NB4 (cell line): ENCODE data around the gene GRHL3.
A peak's percentile ranks its signal among the peaks of the same experiment; 100 is the strongest.

Source experiments
- DNase-seq: peaks from one replicate; pipeline ENCODE4 v3.0.0; 2010; ENCODE audit warnings: low read depth
- H3K4me3 ChIP-seq: one replicate; pipeline ENCODE4 v1.5.1; 2011; ENCODE audit warnings: mild to moderate bottlenecking, low read depth, low read length, moderate library complexity
- CTCF ChIP-seq: IDR thresholded peaks from one replicate; pipeline ENCODE4 v1.5.1; 2012; ENCODE audit warnings: low read depth, low read length
- MAX ChIP-seq: IDR thresholded peaks from 2 replicates; pipeline ENCODE4 v1.6.1; 2011; ENCODE audit warnings: low read depth, low read length
- MYC ChIP-seq: IDR thresholded peaks from 2 replicates; pipeline ENCODE4 v1.6.1; 2011; ENCODE audit warnings: low read depth, low read length
- POLR2A ChIP-seq: IDR thresholded peaks from 2 replicates; pipeline ENCODE4 v1.6.1; 2011; ENCODE audit warnings: mild to moderate bottlenecking; ENCODE audit not compliant: insufficient read length; ENCODE audit errors: extremely low read depth

Gene GRHL3

GRCh38 chr1:24315391-24315790 is 3.8 kb upstream of the GRHL3 start:
- no peak overlapping the region for H3K4me3 ChIP-seq
- TF ChIP-seq POLR2A (no peak), CTCF (no peak), MAX (no peak), MYC (no peak)
- DNase-seq, result no peak

- no peak overlapping the region for H3K4me3 ChIP-seq
- TF ChIP-seq CTCF (peak; percentile 23), MAX (no peak)
- DNase-seq, result no peak
Observed at GRCh38 chr1:24316645-24317044, 2.5 kb upstream of the GRHL3 start.

GRCh38 chr1:24317081-24317480 is 2.1 kb upstream of the GRHL3 start:
- TF ChIP-seq POLR2A (no peak), MYC (no peak), CTCF (no peak), MAX (no peak)
- DNase-seq, result no peak
- no peak overlapping the region for H3K4me3 ChIP-seq

- H3K4me3 ChIP-seq, result no peak overlapping the region
- no peak for DNase-seq
Observed at GRCh38 chr1:24317956-24318614, 1.1 kb upstream of the GRHL3 start.

GRCh38 chr1:24318615-24319311 is 394 bp upstream of the GRHL3 start:
- DNase-seq, result no peak
- H3K4me3 ChIP-seq, result no peak overlapping the region
- TF ChIP-seq MAX, result no peak
- no peak for TF ChIP-seq CTCF
- no peak for TF ChIP-seq MYC
- no peak for TF ChIP-seq POLR2A

More at GRCh38 chr1:24317956-24318614, 1.1 kb upstream of the GRHL3 start:
- TF ChIP-seq MYC, result no peak
- TF ChIP-seq POLR2A, result no peak
- no peak for TF ChIP-seq MAX
- no peak for TF ChIP-seq CTCF
